PFSK-1 (cell line): ENCODE results near the gene MAD1L1.

Experiments used
- POLR2AphosphoS5 ChIP-seq: IDR thresholded peaks from 2 replicates; pipeline ENCODE4 v1.6.1; 2012; ENCODE audit warnings: low read depth, mild to moderate bottlenecking, control low read depth, low read length, moderate library complexity
- REST ChIP-seq, 2 experiments: IDR thresholded peaks; 2 replicates each; pipeline versions ENCODE4 v1.6.1 to v1.8.0; 2011 to 2012; ENCODE audit warnings: low read depth in 2 of 2, low read length in 2 of 2, control low read depth in 1 of 2, inconsistent platforms in 1 of 2, mild to moderate bottlenecking in 1 of 2, moderate library complexity in 1 of 2; ENCODE audit not compliant: insufficient read depth in 1 of 2
- SIN3A ChIP-seq: IDR thresholded peaks from 2 replicates; pipeline ENCODE4 v1.6.1; 2012; ENCODE audit warnings: mild to moderate bottlenecking, low read length, moderate library complexity, borderline replicate concordance; ENCODE audit not compliant: insufficient read depth
- TAF1 ChIP-seq: IDR thresholded peaks from 2 replicates; pipeline ENCODE4 v1.6.1; 2012; ENCODE audit warnings: low read length, control low read depth, borderline replicate concordance; ENCODE audit not compliant: insufficient read depth

GRCh38 chr7:2220954-2221353, 11.8 kb downstream of the MAD1L1 start:
- TF ChIP-seq TAF1 (no peak), POLR2AphosphoS5 (no peak), REST (IDR thresholded peaks at IDR 0.05; ENCODE audit: insufficient read depth in 1 of 2, low read depth in 2 of 2, low read length in 2 of 2) (no peak), SIN3A (no peak)
